KMS-11 (cell line): ENCODE data around the gene PRCD.

Experiments used
- H2AFZ ChIP-seq: fragments of 200-600 bp; sonication (generic); 2 replicates; pipeline ENCODE4 v1.6.1; 2016; ENCODE audit warnings: antibody characterized with exemption, mixed run types, low read depth
- H3K27ac ChIP-seq: fragments of 200-600 bp; sonication (generic); 2 replicates; pipeline ENCODE4 v1.6.1; 2016; ENCODE audit warnings: mild to moderate bottlenecking, mixed run types
- H3K27me3 ChIP-seq: fragments of 200-600 bp; sonication (generic); 2 replicates; pipeline ENCODE4 v1.6.1; 2017; ENCODE audit warnings: mild to moderate bottlenecking, low read depth, mixed run types, moderate library complexity; ENCODE audit not compliant: insufficient read depth
- H3K36me3 ChIP-seq: fragments of 200-600 bp; sonication (generic); 2 replicates; pipeline ENCODE4 v1.6.1; 2017; ENCODE audit warnings: mild to moderate bottlenecking, mixed run types; ENCODE audit not compliant: insufficient read depth
- H3K4me1 ChIP-seq: fragments of 200-600 bp; sonication (generic); 2 replicates; pipeline ENCODE4 v1.6.1; 2016; ENCODE audit warnings: mild to moderate bottlenecking, low read depth, mixed run types; ENCODE audit not compliant: poor library complexity, severe bottlenecking
- H3K4me2 ChIP-seq: fragments of 200-600 bp; sonication (generic); 2 replicates; pipeline ENCODE4 v1.7.0; 2016; ENCODE audit warnings: mild to moderate bottlenecking, mixed run types
- H3K4me3 ChIP-seq: fragments of 200-600 bp; sonication (generic); IDR thresholded peaks from 2 replicates; pipeline ENCODE4 v1.6.1; 2017; ENCODE audit warnings: low read depth, low read length, mixed read lengths; ENCODE audit not compliant: insufficient read depth
- H3K79me2 ChIP-seq: fragments of 200-600 bp; sonication (generic); 2 replicates; pipeline ENCODE4 v1.6.1; 2016; ENCODE audit warnings: low read depth, mixed run types; ENCODE audit not compliant: insufficient read depth
- H3K9ac ChIP-seq: fragments of 200-600 bp; sonication (generic); 2 replicates; pipeline ENCODE4 v1.6.1; 2016; ENCODE audit warnings: mild to moderate bottlenecking, mixed run types
- H4K20me1 ChIP-seq: fragments of 200-600 bp; sonication (generic); 2 replicates; pipeline ENCODE4 v1.6.1; 2016; ENCODE audit warnings: mild to moderate bottlenecking, mixed run types; ENCODE audit not compliant: insufficient read depth
- CTCF ChIP-seq: fragments of 200-600 bp; sonication (generic); conservative IDR thresholded peaks from 2 replicates; pipeline ENCODE4 v1.6.1; 2017; ENCODE audit warnings: low read depth, mild to moderate bottlenecking, antibody characterized with exemption, low read length, moderate library complexity, mixed read lengths

Gene PRCD

GRCh38 chr17:76500074-76500746, 39.6 kb upstream of the PRCD start:
- no peak for TF ChIP-seq CTCF
- Histone ChIP-seq H3K4me3 (no peak overlapping the region), H3K27ac (no peak overlapping the region; the same call in 1 of the 2 replicates), H2AFZ (0 out of 2 replicates have a peak overlapping the region, but pooled peaks have one; percentile 72), H3K4me1 (peaks cover 67% of the 10 kb centered on the region), H3K36me3 (no peaks in the 10 kb centered on the region), H3K27me3 (no peaks in the 10 kb centered on the region), H3K4me2 (peak overlapping the region; percentile 88), H4K20me1 (no peaks in the 10 kb centered on the region), H3K9ac (peak overlapping the region; percentile 76), H3K79me2 (peaks cover 52% of the 10 kb centered on the region; the same call in 1 of the 2 replicates)

- H3K4me1 ChIP-seq: peaks cover 63% of the 10 kb centered on the region
- peak overlapping the region; percentile 76 for H3K9ac ChIP-seq
- H3K79me2 ChIP-seq: peaks cover 50% of the 10 kb centered on the region; the same call in 1 of the 2 replicates
- no peaks in the 10 kb centered on the region for H3K36me3 ChIP-seq
- H3K4me3 ChIP-seq: no peak overlapping the region
- no peak overlapping the region; the same call in 1 of the 2 replicates for H3K27ac ChIP-seq
- H2AFZ ChIP-seq: peak overlapping the region; percentile 72; the same call in 1 of the 2 replicates
- H3K4me2 ChIP-seq: peak overlapping the region; percentile 88
- H3K27me3 ChIP-seq: no peaks in the 10 kb centered on the region
- H4K20me1 ChIP-seq: no peaks in the 10 kb centered on the region
- no peak for TF ChIP-seq CTCF
Observed at GRCh38 chr17:76500747-76501017, 39.2 kb upstream of the PRCD start.

- H2AFZ ChIP-seq: peak within 1 kb of the TSS; percentile 72
- peaks cover 60% of the 10 kb centered on the region for H3K4me1 ChIP-seq
- H3K9ac ChIP-seq: peak within 1 kb of the TSS; percentile 76
- no peak within 1 kb of the TSS for H3K4me3 ChIP-seq
- peak within 1 kb of the TSS; percentile 17; the same call in 1 of the 2 replicates for H3K27ac ChIP-seq
- no peak for TF ChIP-seq CTCF
- H3K27me3 ChIP-seq: no peaks in the 10 kb centered on the region
- peaks cover 44% of the 10 kb centered on the region; the same call in 1 of the 2 replicates for H3K79me2 ChIP-seq
- H3K4me2 ChIP-seq: peak within 1 kb of the TSS; percentile 88
- H3K36me3 ChIP-seq: no peaks in the 10 kb centered on the region
- no peaks in the 10 kb centered on the region for H4K20me1 ChIP-seq
Observed at GRCh38 chr17:76501018-76501826, 38.6 kb upstream of the PRCD start, which contains the start of gene RHBDF2. Gene RHBDF2, minus strand, starts transcription at chr17:76501423. Its CDS starts 19,899 bp downstream, at chr17:76481524.

GRCh38 chr17:76501827-76502307, 38.0 kb upstream of the PRCD start:
- H3K27ac ChIP-seq: peak overlapping the region; percentile 17; the same call in 1 of the 2 replicates
- peak overlapping the region; percentile 68; the same call in 1 of the 2 replicates for H2AFZ ChIP-seq
- peak overlapping the region; percentile 47 for H3K4me2 ChIP-seq
- no peaks in the 10 kb centered on the region for H3K27me3 ChIP-seq
- H3K79me2 ChIP-seq: peaks cover 38% of the 10 kb centered on the region; the same call in 1 of the 2 replicates
- H3K36me3 ChIP-seq: no peaks in the 10 kb centered on the region
- peaks cover 61% of the 10 kb centered on the region for H3K4me1 ChIP-seq
- no peak for TF ChIP-seq CTCF
- no peak overlapping the region for H3K4me3 ChIP-seq
- H4K20me1 ChIP-seq: no peaks in the 10 kb centered on the region
- no peak overlapping the region; the same call in 1 of the 2 replicates for H3K9ac ChIP-seq
